ENCODE measurements around the gene KANSL1. TPM values are rescaled to one million over a fixed set of nuclear protein-coding genes. Genes with fewer than 3 reads are reported as not detected.

The KANSL1 gene
- total RNA-seq, 1 donor from 2014 or later = 136 TPM

DNA sequence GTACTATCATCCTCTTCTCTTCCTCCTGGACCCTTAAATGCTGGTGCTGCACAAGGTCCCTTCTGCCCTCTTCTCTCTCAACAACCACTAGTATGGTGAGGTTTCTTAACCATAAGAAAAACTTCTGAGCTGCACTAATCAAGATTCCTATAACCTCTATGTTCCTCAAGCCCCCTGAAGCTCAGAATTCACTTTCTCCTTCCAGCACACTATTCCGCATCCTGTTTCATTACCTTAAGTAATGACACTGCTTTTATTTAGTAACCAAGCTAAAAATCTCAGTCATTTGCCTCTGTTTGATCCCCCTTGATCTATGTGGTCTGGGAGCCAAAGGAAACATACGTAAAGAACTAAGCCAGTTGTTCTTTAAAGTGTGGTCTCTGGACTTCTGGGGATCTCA is 20.1 kb downstream of the KANSL1 start:
- DNase-seq (ENCODE audit: low spot score) = no peak
- Histone ChIP-seq H3K36me3 (peaks cover 8% of the 10 kb centered on the region), H3K27ac (peak overlapping the region; percentile 45), H3K27me3 (no peaks in the 10 kb centered on the region), H3K9ac (no peak overlapping the region), H3K4me1 (peaks cover 23% of the 10 kb centered on the region), H3K79me2 (ENCODE audit: low read depth) (peaks cover 100% of the 10 kb centered on the region), H3F3A (ENCODE audit: low read depth) (peaks cover 20% of the 10 kb centered on the region), H3K4me2 (no peak overlapping the region), H2AFZ (replicated peaks) (no peak overlapping the region), H3K4me3 (no peak overlapping the region), H3K9me3 (ENCODE audit: low read depth) (no peaks in the 10 kb centered on the region), H4K20me1 (ENCODE audit: low read depth) (peaks cover 100% of the 10 kb centered on the region)
- H3K4me1 Mint-ChIP-seq = peaks cover 22% of the 10 kb centered on the region
- H3K27me3 Mint-ChIP-seq (ENCODE audit: insufficient read depth, low read depth) = no peaks in the 10 kb centered on the region
- TF ChIP-seq EZH2 (IDR thresholded peaks at IDR 0.05) = no peak
- TF ChIP-seq, protein P1, sequence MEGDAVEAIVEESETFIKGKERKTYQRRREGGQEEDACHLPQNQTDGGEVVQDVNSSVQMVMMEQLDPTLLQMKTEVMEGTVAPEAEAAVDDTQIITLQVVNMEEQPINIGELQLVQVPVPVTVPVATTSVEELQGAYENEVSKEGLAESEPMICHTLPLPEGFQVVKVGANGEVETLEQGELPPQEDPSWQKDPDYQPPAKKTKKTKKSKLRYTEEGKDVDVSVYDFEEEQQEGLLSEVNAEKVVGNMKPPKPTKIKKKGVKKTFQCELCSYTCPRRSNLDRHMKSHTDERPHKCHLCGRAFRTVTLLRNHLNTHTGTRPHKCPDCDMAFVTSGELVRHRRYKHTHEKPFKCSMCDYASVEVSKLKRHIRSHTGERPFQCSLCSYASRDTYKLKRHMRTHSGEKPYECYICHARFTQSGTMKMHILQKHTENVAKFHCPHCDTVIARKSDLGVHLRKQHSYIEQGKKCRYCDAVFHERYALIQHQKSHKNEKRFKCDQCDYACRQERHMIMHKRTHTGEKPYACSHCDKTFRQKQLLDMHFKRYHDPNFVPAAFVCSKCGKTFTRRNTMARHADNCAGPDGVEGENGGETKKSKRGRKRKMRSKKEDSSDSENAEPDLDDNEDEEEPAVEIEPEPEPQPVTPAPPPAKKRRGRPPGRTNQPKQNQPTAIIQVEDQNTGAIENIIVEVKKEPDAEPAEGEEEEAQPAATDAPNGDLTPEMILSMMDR (IDR thresholded peaks at IDR 0.05) = no peak
- TF ChIP-seq EZH2phosphoT487 (IDR thresholded peaks at IDR 0.05) = no peak
- H3K36me3 Mint-ChIP-seq = peaks cover 35% of the 10 kb centered on the region
- H3K27ac Mint-ChIP-seq = no peak overlapping the region
- H3K9me3 Mint-ChIP-seq = no peaks in the 10 kb centered on the region
- no peak overlapping the region for H3K4me3 Mint-ChIP-seq

DNA sequence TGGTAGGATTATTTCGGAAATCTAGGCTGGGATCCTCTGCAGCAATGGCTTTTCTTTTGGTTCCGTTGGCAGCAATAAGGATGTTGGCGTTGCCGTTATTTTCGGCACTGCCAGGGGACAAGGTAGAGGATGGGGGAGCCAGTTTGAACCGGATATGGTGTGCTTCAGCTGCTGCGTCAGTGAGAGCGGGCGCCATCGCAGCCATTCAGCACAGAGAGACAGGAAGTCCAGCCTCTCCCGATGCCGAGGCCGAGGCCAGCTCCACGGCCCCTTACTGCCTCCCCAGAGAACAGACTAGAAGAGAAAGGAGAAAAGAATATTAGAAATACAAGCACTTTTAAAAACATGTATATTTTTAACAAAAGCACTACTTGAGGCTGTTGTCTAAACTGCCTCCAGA is 21.3 kb downstream of the KANSL1 start:
- no peaks in the 10 kb centered on the region for H3K27me3 ChIP-seq
- H3K4me3 ChIP-seq = no peak overlapping the region
- H3K79me2 ChIP-seq (ENCODE audit: low read depth) = peaks cover 100% of the 10 kb centered on the region
- H3F3A ChIP-seq (ENCODE audit: low read depth) = peaks cover 20% of the 10 kb centered on the region
- DNase-seq (ENCODE audit: low spot score) = no peak
- TF ChIP-seq EZH2phosphoT487 (IDR thresholded peaks at IDR 0.05) (no peak), EZH2 (IDR thresholded peaks at IDR 0.05) (no peak)
- TF ChIP-seq, protein P1 (IDR thresholded peaks at IDR 0.05) = no peak
- H3K36me3 ChIP-seq = peaks cover 16% of the 10 kb centered on the region
- Mint-ChIP-seq H3K4me3 (no peak overlapping the region), H3K36me3 (peaks cover 42% of the 10 kb centered on the region), H3K27me3 (ENCODE audit: insufficient read depth, low read depth) (no peaks in the 10 kb centered on the region), H3K4me1 (peaks cover 22% of the 10 kb centered on the region), H3K27ac (no peak overlapping the region), H3K9me3 (no peaks in the 10 kb centered on the region)
- no peaks in the 10 kb centered on the region for H3K9me3 ChIP-seq (ENCODE audit: low read depth)
- peaks cover 100% of the 10 kb centered on the region for H4K20me1 ChIP-seq (ENCODE audit: low read depth)
- H3K4me2 ChIP-seq = no peak overlapping the region
- no peak overlapping the region for H2AFZ ChIP-seq (replicated peaks)
- no peak overlapping the region for H3K9ac ChIP-seq
- peaks cover 23% of the 10 kb centered on the region for H3K4me1 ChIP-seq
- no peak overlapping the region for H3K27ac ChIP-seq

DNA sequence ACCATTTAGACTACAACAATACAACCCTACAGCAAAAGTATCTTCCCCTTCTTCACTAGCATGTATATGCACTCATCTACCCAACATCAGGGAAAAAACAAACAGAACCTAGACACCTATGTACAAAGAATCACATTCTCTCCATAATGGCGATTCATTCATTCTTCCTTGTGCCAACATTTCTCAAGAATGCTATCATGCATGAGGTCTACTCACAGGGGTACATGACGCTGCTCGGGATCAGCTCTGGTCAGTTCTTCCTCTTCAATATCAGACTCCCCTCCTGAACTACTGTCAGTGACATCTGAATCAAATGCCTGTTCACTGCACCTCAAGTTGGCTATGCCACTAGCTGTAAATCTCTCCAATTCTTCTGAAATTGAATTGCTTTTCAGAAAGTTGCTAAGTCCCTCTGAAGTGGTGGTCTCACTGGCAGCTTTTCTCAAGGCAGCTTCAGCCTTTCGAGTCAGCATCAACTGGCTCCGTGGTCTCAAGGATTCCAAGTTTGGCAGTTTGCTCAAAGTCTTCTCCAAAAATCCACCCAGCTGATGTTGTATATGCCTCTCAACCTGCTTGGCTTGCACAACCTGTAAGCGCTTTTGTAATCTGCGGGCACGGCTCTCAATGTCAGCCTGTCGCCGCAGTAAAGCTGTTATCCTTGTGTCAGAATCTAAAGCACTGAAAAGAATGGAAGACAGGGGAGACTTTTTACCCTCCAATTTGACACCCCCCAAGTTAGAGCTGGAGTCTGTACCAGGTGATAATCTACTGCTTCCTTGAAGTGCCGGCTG is 22.4 kb downstream of the KANSL1 start:
- TF ChIP-seq, protein P1 (IDR thresholded peaks at IDR 0.05) = no peak
- TF ChIP-seq EZH2phosphoT487 (IDR thresholded peaks at IDR 0.05) (no peak), EZH2 (IDR thresholded peaks at IDR 0.05) (no peak)
- H3K4me3 ChIP-seq = no peak overlapping the region
- H2AFZ ChIP-seq (replicated peaks) = no peak overlapping the region
- H3K9me3 Mint-ChIP-seq = no peaks in the 10 kb centered on the region
- H3K9me3 ChIP-seq (ENCODE audit: low read depth) = no peaks in the 10 kb centered on the region
- no peaks in the 10 kb centered on the region for H3K27me3 Mint-ChIP-seq (ENCODE audit: insufficient read depth, low read depth)
- no peak overlapping the region for H3K4me3 Mint-ChIP-seq
- H4K20me1 ChIP-seq (ENCODE audit: low read depth) = peaks cover 98% of the 10 kb centered on the region
- H3K27me3 ChIP-seq = no peaks in the 10 kb centered on the region
- H3K27ac Mint-ChIP-seq = no peak overlapping the region
- H3K4me2 ChIP-seq = no peak overlapping the region
- H3K9ac ChIP-seq = no peak overlapping the region
- peaks cover 23% of the 10 kb centered on the region for H3K4me1 ChIP-seq
- peaks cover 17% of the 10 kb centered on the region for H3K4me1 Mint-ChIP-seq
- peaks cover 20% of the 10 kb centered on the region for H3K36me3 ChIP-seq
- peaks cover 45% of the 10 kb centered on the region for H3K36me3 Mint-ChIP-seq
- H3K79me2 ChIP-seq (ENCODE audit: low read depth) = peaks cover 100% of the 10 kb centered on the region
- no peak for DNase-seq (ENCODE audit: low spot score)
- H3F3A ChIP-seq (ENCODE audit: low read depth) = peaks cover 20% of the 10 kb centered on the region
- H3K27ac ChIP-seq = peak overlapping the region; percentile 14
